HepG2 (cell line): ENCODE results near the gene ZSCAN26. TPM values are rescaled to one million over a fixed set of nuclear protein-coding genes. Genes with fewer than 3 reads are reported as not detected.

ENCODE experiments used
- CCAR2 ChIP-seq: fragments of 200-400 bp; formaldehyde crosslinking; optimal IDR thresholded peaks from 2 replicates; pipeline ENCODE3; 2018; ENCODE audit warnings: low read depth, mild to moderate bottlenecking, low read length, moderate library complexity
- TOE1 ChIP-seq: sonication (generic); formaldehyde crosslinking; IDR thresholded peaks from 2 replicates; pipeline ENCODE4 v1.4.0; 2020; ENCODE audit warnings: mild to moderate bottlenecking, missing genetic modification reagents
- ZNF737 ChIP-seq: sonication (generic); formaldehyde crosslinking; IDR thresholded peaks from 2 replicates; pipeline ENCODE4 v1.5.0; 2020; ENCODE audit warnings: missing genetic modification reagents, mild to moderate bottlenecking, borderline replicate concordance
- polyA plus RNA-seq, 8 experiments: library from polyadenylated mRNA; depleted of rRNA in 3 of 8; stranded (reverse) in 7 of 8; unstranded in 1 of 8; fragments of >200 nt; fragmentation: Illumina TruSeq in 4 of 8; extraction: Trizol in 4 of 8; gene quantifications; 2 replicates each; pipeline versions ENCODE4 v1.2.1 to v1.2.3, GENCODE V29; 2011 to 2016; ENCODE audit warnings: low read depth in 4 of 8, missing spikeins in 1 of 8, mixed read lengths in 1 of 8; ENCODE audit not compliant: insufficient read depth in 1 of 8
- total RNA-seq, 5 experiments: library from RNA; depleted of rRNA; stranded (reverse); fragments of >200 nt; fragmentation: Illumina TruSeq; extraction: Trizol; gene quantifications; 2 replicates each; pipeline ENCODE4 v1.2.3, GENCODE V29; 2016; ENCODE audit warnings: low read depth in 1 of 5
- TF ChIP-seq, protein P1 (sequence below): sonication (generic); formaldehyde crosslinking; IDR thresholded peaks from 2 replicates; pipeline ENCODE4 v1.9.0; 2021; ENCODE audit warnings: mild to moderate bottlenecking, missing genetic modification reagents
- TF ChIP-seq, protein P2 (sequence below): sonication (generic); formaldehyde crosslinking; IDR thresholded peaks from 2 replicates; pipeline ENCODE4 v1.4.0; 2020; ENCODE audit warnings: missing genetic modification reagents
- TF ChIP-seq, protein P3 (sequence below): sonication (generic); formaldehyde crosslinking; IDR thresholded peaks from 2 replicates; pipeline ENCODE4 v1.5.0; 2020; ENCODE audit warnings: mild to moderate bottlenecking, missing genetic modification reagents, borderline replicate concordance
- TF ChIP-seq, protein P4 (sequence below): sonication (generic); formaldehyde crosslinking; IDR thresholded peaks from 2 replicates; pipeline ENCODE4 v1.4.0; 2020; ENCODE audit warnings: missing genetic modification reagents

The ZSCAN26 gene
- total and polyA plus RNA-seq, 2 of the 13 experiments (the other 11 are each of a cell fraction or from before 2014, with no cell fraction given): 12.0 to 15.6 TPM

DNA sequence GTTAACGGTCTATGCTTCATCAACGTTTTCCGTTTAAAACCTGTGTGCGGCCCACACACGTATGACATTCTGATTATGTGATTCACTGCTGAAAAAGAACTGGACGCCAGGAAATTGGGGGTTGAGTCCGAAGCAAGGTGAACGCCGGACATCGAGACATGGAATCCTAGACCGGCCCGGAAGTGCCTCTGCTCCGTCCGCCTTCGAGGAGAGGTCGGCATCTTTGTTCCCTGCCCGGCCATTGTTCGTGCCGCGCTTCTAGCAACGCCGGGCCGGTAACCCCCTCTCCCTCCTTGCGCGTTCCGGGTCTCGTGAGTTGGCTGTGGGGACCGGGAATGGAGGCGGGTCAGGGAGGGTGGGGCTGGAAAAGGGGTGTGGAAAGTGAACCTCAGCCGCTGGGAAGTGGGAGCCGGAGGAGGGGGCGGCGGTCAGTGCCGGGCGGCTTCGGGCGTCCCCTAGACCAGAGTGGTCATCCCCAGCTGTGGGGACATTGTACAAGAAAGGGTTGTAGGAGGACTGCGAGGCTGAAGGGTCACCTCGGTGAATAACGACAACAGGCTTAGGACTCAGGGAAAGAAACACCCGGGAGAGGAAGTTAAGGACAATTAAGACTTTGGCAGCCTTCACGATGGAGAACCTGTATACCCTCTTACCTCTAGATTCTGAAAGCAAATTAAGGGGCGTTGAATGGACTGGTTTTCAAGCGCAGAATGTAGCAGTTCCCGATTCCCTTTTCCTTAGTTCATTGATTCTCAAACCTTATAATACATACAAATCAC is 41.7 kb upstream of the ZSCAN26 start, which contains the start of gene ZSCAN9 (continued):
- TF ChIP-seq, protein P1, sequence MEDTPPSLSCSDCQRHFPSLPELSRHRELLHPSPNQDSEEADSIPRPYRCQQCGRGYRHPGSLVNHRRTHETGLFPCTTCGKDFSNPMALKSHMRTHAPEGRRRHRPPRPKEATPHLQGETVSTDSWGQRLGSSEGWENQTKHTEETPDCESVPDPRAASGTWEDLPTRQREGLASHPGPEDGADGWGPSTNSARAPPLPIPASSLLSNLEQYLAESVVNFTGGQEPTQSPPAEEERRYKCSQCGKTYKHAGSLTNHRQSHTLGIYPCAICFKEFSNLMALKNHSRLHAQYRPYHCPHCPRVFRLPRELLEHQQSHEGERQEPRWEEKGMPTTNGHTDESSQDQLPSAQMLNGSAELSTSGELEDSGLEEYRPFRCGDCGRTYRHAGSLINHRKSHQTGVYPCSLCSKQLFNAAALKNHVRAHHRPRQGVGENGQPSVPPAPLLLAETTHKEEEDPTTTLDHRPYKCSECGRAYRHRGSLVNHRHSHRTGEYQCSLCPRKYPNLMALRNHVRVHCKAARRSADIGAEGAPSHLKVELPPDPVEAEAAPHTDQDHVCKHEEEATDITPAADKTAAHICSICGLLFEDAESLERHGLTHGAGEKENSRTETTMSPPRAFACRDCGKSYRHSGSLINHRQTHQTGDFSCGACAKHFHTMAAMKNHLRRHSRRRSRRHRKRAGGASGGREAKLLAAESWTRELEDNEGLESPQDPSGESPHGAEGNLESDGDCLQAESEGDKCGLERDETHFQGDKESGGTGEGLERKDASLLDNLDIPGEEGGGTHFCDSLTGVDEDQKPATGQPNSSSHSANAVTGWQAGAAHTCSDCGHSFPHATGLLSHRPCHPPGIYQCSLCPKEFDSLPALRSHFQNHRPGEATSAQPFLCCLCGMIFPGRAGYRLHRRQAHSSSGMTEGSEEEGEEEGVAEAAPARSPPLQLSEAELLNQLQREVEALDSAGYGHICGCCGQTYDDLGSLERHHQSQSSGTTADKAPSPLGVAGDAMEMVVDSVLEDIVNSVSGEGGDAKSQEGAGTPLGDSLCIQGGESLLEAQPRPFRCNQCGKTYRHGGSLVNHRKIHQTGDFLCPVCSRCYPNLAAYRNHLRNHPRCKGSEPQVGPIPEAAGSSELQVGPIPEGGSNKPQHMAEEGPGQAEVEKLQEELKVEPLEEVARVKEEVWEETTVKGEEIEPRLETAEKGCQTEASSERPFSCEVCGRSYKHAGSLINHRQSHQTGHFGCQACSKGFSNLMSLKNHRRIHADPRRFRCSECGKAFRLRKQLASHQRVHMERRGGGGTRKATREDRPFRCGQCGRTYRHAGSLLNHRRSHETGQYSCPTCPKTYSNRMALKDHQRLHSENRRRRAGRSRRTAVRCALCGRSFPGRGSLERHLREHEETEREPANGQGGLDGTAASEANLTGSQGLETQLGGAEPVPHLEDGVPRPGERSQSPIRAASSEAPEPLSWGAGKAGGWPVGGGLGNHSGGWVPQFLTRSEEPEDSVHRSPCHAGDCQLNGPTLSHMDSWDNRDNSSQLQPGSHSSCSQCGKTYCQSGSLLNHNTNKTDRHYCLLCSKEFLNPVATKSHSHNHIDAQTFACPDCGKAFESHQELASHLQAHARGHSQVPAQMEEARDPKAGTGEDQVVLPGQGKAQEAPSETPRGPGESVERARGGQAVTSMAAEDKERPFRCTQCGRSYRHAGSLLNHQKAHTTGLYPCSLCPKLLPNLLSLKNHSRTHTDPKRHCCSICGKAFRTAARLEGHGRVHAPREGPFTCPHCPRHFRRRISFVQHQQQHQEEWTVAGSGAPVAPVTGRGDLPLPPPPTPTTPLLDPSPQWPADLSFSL: no peak
- no peak; the same call in 1 of the 2 replicates for TF ChIP-seq TOE1 (CRISPR knock-in tag)
- TF ChIP-seq, protein P2, sequence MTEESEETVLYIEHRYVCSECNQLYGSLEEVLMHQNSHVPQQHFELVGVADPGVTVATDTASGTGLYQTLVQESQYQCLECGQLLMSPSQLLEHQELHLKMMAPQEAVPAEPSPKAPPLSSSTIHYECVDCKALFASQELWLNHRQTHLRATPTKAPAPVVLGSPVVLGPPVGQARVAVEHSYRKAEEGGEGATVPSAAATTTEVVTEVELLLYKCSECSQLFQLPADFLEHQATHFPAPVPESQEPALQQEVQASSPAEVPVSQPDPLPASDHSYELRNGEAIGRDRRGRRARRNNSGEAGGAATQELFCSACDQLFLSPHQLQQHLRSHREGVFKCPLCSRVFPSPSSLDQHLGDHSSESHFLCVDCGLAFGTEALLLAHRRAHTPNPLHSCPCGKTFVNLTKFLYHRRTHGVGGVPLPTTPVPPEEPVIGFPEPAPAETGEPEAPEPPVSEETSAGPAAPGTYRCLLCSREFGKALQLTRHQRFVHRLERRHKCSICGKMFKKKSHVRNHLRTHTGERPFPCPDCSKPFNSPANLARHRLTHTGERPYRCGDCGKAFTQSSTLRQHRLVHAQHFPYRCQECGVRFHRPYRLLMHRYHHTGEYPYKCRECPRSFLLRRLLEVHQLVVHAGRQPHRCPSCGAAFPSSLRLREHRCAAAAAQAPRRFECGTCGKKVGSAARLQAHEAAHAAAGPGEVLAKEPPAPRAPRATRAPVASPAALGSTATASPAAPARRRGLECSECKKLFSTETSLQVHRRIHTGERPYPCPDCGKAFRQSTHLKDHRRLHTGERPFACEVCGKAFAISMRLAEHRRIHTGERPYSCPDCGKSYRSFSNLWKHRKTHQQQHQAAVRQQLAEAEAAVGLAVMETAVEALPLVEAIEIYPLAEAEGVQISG (CRISPR knock-in tag): peak; percentile 99
- TF ChIP-seq, protein P3, sequence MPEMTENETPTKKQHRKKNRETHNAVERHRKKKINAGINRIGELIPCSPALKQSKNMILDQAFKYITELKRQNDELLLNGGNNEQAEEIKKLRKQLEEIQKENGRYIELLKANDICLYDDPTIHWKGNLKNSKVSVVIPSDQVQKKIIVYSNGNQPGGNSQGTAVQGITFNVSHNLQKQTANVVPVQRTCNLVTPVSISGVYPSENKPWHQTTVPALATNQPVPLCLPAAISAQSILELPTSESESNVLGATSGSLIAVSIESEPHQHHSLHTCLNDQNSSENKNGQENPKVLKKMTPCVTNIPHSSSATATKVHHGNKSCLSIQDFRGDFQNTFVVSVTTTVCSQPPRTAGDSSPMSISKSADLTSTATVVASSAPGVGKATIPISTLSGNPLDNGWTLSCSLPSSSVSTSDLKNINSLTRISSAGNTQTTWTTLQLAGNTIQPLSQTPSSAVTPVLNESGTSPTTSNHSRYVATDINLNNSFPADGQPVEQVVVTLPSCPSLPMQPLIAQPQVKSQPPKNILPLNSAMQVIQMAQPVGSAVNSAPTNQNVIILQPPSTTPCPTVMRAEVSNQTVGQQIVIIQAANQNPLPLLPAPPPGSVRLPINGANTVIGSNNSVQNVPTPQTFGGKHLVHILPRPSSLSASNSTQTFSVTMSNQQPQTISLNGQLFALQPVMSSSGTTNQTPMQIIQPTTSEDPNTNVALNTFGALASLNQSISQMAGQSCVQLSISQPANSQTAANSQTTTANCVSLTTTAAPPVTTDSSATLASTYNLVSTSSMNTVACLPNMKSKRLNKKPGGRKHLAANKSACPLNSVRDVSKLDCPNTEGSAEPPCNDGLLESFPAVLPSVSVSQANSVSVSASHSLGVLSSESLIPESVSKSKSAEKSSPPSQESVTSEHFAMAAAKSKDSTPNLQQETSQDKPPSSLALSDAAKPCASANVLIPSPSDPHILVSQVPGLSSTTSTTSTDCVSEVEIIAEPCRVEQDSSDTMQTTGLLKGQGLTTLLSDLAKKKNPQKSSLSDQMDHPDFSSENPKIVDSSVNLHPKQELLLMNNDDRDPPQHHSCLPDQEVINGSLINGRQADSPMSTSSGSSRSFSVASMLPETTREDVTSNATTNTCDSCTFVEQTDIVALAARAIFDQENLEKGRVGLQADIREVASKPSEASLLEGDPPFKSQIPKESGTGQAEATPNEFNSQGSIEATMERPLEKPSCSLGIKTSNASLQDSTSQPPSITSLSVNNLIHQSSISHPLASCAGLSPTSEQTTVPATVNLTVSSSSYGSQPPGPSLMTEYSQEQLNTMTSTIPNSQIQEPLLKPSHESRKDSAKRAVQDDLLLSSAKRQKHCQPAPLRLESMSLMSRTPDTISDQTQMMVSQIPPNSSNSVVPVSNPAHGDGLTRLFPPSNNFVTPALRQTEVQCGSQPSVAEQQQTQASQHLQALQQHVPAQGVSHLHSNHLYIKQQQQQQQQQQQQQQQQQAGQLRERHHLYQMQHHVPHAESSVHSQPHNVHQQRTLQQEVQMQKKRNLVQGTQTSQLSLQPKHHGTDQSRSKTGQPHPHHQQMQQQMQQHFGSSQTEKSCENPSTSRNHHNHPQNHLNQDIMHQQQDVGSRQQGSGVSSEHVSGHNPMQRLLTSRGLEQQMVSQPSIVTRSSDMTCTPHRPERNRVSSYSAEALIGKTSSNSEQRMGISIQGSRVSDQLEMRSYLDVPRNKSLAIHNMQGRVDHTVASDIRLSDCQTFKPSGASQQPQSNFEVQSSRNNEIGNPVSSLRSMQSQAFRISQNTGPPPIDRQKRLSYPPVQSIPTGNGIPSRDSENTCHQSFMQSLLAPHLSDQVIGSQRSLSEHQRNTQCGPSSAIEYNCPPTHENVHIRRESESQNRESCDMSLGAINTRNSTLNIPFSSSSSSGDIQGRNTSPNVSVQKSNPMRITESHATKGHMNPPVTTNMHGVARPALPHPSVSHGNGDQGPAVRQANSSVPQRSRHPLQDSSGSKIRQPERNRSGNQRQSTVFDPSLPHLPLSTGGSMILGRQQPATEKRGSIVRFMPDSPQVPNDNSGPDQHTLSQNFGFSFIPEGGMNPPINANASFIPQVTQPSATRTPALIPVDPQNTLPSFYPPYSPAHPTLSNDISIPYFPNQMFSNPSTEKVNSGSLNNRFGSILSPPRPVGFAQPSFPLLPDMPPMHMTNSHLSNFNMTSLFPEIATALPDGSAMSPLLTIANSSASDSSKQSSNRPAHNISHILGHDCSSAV: no peak
- TF ChIP-seq ZNF737 (CRISPR knock-in tag): 0 out of 2 replicates have a peak, but pooled peaks have one; percentile 13
- TF ChIP-seq, protein P4, sequence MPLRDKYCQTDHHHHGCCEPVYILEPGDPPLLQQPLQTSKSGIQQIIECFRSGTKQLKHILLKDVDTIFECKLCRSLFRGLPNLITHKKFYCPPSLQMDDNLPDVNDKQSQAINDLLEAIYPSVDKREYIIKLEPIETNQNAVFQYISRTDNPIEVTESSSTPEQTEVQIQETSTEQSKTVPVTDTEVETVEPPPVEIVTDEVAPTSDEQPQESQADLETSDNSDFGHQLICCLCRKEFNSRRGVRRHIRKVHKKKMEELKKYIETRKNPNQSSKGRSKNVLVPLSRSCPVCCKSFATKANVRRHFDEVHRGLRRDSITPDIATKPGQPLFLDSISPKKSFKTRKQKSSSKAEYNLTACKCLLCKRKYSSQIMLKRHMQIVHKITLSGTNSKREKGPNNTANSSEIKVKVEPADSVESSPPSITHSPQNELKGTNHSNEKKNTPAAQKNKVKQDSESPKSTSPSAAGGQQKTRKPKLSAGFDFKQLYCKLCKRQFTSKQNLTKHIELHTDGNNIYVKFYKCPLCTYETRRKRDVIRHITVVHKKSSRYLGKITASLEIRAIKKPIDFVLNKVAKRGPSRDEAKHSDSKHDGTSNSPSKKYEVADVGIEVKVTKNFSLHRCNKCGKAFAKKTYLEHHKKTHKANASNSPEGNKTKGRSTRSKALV (CRISPR knock-in tag): no peak
- peak; percentile 65 for TF ChIP-seq CCAR2
